A549 (cell line): Measurements from ENCODE around the gene ASF1A.

ENCODE experiments used
- ESRRA ChIP-seq: fragments of 150-350 bp; IDR thresholded peaks from 2 replicates; pipeline ENCODE4 v1.6.1; 2014; ENCODE audit warnings: mild to moderate bottlenecking, low read length, borderline replicate concordance
- HDAC2 ChIP-seq: fragments of 200-600 bp; sonication (generic); IDR thresholded peaks from 2 replicates; pipeline ENCODE4 v1.6.1; 2016
- HOXA7 ChIP-seq: fragments of 250-450 bp; sonication (Bioruptor Pico); IDR thresholded peaks from 2 replicates; pipeline ENCODE4 v1.5.0; 2020; ENCODE audit warnings: mild to moderate bottlenecking, moderate library complexity
- MAFK ChIP-seq: fragments of 450-650 bp; IDR thresholded peaks from 2 replicates; pipeline ENCODE4 v1.6.1; 2014; ENCODE audit not compliant: partially characterized antibody
- POLR2A ChIP-seq: IDR thresholded peaks from 2 replicates; pipeline ENCODE4 v1.6.1; 2012; ENCODE audit warnings: mild to moderate bottlenecking, low read length
- RAD21 ChIP-seq, 2 experiments: fragments of >200 bp in 1 of 2; sonication (Bioruptor Twin) in 1 of 2; formaldehyde crosslinking in 1 of 2; IDR thresholded peaks in 1 of 2; conservative IDR thresholded peaks in 1 of 2; 2 replicates in 1 of 2; 3 replicates in 1 of 2; pipeline ENCODE4 v1.6.1; 2012 to 2018; ENCODE audit warnings: inconsistent platforms in 1 of 2
- RARB ChIP-seq: fragments of 250-450 bp; sonication (Bioruptor Pico); IDR thresholded peaks from 2 replicates; pipeline ENCODE4 v1.8.0; 2021; ENCODE audit warnings: mild to moderate bottlenecking, moderate library complexity
- SMC3 ChIP-seq: fragments of >200 bp; sonication (Bioruptor Twin); formaldehyde crosslinking; IDR thresholded peaks from 3 replicates; pipeline ENCODE4 v1.6.1; 2018; ENCODE audit warnings: inconsistent platforms
- TF ChIP-seq, protein P1 (sequence below): fragments of >200 bp; sonication (Bioruptor Twin); formaldehyde crosslinking; IDR thresholded peaks from 3 replicates; pipeline ENCODE4 v1.5.1; 2016
- TF ChIP-seq, protein P2 (sequence below): fragments of 200-600 bp; sonication (generic); IDR thresholded peaks from 2 replicates; pipeline ENCODE4 v1.6.1; 2016; ENCODE audit warnings: antibody characterized with exemption, mild to moderate bottlenecking, moderate library complexity
- TF ChIP-seq, protein P3 (sequence below): fragments of >200 bp; sonication (Bioruptor Twin); formaldehyde crosslinking; IDR thresholded peaks from 2 replicates; pipeline ENCODE4 v1.6.1; 2016

DNA sequence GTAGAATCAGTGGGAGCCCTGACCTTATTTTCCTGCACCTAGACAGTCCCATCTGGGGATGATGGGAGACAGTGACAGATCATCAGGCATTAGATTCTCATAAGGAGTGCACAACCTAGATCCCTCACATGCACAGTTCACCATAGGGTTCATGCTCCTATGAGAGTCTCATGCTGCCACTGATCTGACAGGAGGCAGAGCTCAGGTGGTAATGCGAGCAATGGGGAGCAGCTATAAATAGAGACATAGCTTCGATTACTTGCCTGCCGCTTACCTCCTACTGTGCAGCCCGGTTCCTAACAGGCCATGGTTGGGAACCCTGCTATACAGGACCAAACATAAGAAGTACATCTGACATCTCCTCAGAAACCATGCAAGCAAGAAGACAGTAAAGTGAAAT is 31.5 kb upstream of the ASF1A start:
- no peak for TF ChIP-seq POLR2A
- TF ChIP-seq RAD21 (conservative IDR thresholded peaks at IDR 0.05 in 1 of 2, IDR thresholded peaks at IDR 0.05 in 1 of 2) = no peak
- TF ChIP-seq SMC3 = no peak
- TF ChIP-seq, protein P1, sequence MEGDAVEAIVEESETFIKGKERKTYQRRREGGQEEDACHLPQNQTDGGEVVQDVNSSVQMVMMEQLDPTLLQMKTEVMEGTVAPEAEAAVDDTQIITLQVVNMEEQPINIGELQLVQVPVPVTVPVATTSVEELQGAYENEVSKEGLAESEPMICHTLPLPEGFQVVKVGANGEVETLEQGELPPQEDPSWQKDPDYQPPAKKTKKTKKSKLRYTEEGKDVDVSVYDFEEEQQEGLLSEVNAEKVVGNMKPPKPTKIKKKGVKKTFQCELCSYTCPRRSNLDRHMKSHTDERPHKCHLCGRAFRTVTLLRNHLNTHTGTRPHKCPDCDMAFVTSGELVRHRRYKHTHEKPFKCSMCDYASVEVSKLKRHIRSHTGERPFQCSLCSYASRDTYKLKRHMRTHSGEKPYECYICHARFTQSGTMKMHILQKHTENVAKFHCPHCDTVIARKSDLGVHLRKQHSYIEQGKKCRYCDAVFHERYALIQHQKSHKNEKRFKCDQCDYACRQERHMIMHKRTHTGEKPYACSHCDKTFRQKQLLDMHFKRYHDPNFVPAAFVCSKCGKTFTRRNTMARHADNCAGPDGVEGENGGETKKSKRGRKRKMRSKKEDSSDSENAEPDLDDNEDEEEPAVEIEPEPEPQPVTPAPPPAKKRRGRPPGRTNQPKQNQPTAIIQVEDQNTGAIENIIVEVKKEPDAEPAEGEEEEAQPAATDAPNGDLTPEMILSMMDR = no peak
- TF ChIP-seq HOXA7 = no peak
- TF ChIP-seq ESRRA = no peak
- TF ChIP-seq HDAC2 = no peak
- no peak for TF ChIP-seq MAFK
- TF ChIP-seq, protein P2, sequence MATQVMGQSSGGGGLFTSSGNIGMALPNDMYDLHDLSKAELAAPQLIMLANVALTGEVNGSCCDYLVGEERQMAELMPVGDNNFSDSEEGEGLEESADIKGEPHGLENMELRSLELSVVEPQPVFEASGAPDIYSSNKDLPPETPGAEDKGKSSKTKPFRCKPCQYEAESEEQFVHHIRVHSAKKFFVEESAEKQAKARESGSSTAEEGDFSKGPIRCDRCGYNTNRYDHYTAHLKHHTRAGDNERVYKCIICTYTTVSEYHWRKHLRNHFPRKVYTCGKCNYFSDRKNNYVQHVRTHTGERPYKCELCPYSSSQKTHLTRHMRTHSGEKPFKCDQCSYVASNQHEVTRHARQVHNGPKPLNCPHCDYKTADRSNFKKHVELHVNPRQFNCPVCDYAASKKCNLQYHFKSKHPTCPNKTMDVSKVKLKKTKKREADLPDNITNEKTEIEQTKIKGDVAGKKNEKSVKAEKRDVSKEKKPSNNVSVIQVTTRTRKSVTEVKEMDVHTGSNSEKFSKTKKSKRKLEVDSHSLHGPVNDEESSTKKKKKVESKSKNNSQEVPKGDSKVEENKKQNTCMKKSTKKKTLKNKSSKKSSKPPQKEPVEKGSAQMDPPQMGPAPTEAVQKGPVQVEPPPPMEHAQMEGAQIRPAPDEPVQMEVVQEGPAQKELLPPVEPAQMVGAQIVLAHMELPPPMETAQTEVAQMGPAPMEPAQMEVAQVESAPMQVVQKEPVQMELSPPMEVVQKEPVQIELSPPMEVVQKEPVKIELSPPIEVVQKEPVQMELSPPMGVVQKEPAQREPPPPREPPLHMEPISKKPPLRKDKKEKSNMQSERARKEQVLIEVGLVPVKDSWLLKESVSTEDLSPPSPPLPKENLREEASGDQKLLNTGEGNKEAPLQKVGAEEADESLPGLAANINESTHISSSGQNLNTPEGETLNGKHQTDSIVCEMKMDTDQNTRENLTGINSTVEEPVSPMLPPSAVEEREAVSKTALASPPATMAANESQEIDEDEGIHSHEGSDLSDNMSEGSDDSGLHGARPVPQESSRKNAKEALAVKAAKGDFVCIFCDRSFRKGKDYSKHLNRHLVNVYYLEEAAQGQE = no peak
- no peak for TF ChIP-seq RARB (CRISPR knock-in tag)
- TF ChIP-seq, protein P3, sequence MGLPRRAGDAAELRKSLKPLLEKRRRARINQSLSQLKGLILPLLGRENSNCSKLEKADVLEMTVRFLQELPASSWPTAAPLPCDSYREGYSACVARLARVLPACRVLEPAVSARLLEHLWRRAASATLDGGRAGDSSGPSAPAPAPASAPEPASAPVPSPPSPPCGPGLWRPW = no peak
